Adrenal gland (tissue), 5 donors: ENCODE results near the gene HNRNPUL1.

Source experiments
- CTCF ChIP-seq, 6 experiments: fragments of 450-650 bp in 4 of 6; fragments of 200-600 bp in 2 of 6; sonication (generic) in 1 of 6; IDR thresholded peaks; 1 replicate in 5 of 6; 2 replicates in 1 of 6; pipeline versions ENCODE4 v1.5.1 to v1.8.0; 2016 to 2021; ENCODE audit warnings: antibody characterized with exemption in 6 of 6, mild to moderate bottlenecking in 2 of 6, moderate library complexity in 1 of 6
- POLR2A ChIP-seq, 2 donors: fragments of 450-650 bp; IDR thresholded peaks; one replicate each; pipeline ENCODE4 v1.6.1; 2017; ENCODE audit warnings: antibody characterized with exemption in 2 of 2, mild to moderate bottlenecking in 2 of 2, moderate library complexity in 1 of 2
- donor health status: DM: no; HTN: no; CAD: no.

- TF ChIP-seq CTCF (IDR thresholded peaks at IDR 0.05) (no peak), POLR2A (IDR thresholded peaks at IDR 0.05) (no peak)
These were observed 37.2 kb upstream of the HNRNPUL1 start for GRCh38 chr19:41226874-41227390.
